ENCODE data around the gene FOXI1. TPM values are rescaled to one million over a fixed set of nuclear protein-coding genes. Genes with fewer than 3 reads are reported as not detected.

The FOXI1 gene
- total RNA-seq, 1 donor from 2014 or later: not detected

- TF ChIP-seq, protein P1, sequence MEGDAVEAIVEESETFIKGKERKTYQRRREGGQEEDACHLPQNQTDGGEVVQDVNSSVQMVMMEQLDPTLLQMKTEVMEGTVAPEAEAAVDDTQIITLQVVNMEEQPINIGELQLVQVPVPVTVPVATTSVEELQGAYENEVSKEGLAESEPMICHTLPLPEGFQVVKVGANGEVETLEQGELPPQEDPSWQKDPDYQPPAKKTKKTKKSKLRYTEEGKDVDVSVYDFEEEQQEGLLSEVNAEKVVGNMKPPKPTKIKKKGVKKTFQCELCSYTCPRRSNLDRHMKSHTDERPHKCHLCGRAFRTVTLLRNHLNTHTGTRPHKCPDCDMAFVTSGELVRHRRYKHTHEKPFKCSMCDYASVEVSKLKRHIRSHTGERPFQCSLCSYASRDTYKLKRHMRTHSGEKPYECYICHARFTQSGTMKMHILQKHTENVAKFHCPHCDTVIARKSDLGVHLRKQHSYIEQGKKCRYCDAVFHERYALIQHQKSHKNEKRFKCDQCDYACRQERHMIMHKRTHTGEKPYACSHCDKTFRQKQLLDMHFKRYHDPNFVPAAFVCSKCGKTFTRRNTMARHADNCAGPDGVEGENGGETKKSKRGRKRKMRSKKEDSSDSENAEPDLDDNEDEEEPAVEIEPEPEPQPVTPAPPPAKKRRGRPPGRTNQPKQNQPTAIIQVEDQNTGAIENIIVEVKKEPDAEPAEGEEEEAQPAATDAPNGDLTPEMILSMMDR (conservative IDR thresholded peaks at IDR 0.05): no peak
- no peaks in the 10 kb centered on the region for H3K36me3 Mint-ChIP-seq
- DNase-seq (ENCODE audit: extremely low spot score, unreplicated experiment): no peak
- no peaks in the 10 kb centered on the region for H3K4me1 Mint-ChIP-seq (ENCODE audit: unreplicated experiment)
- H3K27ac Mint-ChIP-seq: no peak overlapping the region
- H3K9me3 Mint-ChIP-seq: no peaks in the 10 kb centered on the region
- peaks cover 41% of the 10 kb centered on the region for H3K27me3 Mint-ChIP-seq
- no peak overlapping the region for H3K4me3 Mint-ChIP-seq
These were observed 29.5 kb upstream of the FOXI1 start for GRCh38 chr5:170076211-170076610.

DNA sequence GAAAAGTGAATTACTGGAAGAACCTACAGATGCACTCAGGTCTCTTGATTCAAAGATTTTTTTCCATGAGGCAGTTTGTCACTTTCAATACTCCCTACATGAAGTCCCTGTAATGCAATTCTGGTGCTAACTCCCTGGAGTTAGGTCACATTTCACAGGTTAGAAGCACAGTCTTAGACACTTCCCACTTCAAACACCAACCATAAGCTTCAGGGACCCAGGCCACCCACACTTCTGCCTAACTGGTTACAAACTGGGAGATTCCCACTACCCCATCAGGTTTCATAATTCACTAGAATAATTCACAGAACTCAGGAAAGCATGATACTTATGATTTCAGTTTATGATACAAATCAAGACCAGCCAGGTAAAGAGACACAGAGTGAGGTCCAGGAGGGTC lies 29.0 kb upstream of the FOXI1 start:
- DNase-seq (ENCODE audit: extremely low spot score, unreplicated experiment): no peak
- Mint-ChIP-seq H3K9me3 (no peaks in the 10 kb centered on the region), H3K36me3 (no peaks in the 10 kb centered on the region), H3K27me3 (peaks cover 41% of the 10 kb centered on the region), H3K27ac (no peak overlapping the region), H3K4me1 (ENCODE audit: unreplicated experiment) (no peaks in the 10 kb centered on the region), H3K4me3 (no peak overlapping the region)
- TF ChIP-seq, protein P1 (conservative IDR thresholded peaks at IDR 0.05): no peak

DNA sequence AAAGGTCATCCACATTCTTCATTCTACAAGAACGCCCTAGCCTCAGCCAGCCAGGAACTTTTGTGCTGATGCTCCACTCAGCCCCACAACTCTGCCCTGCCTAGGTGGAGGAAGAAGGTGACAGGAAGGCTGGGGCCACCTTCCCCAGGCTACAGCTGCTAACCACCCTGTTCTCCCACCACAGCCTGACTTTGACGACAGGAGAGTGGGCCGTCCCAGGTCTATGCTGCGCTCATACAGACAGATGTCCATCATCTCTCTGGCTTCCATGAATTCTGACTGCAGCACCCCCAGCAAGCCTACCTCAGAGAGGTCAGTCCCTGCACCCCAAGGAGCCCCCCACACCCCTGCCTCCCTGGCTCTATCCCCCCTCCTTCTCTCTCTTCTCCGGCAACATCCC lies 28.2 kb upstream of the FOXI1 start:
- Mint-ChIP-seq H3K27me3 (peaks cover 40% of the 10 kb centered on the region), H3K4me3 (no peak overlapping the region), H3K36me3 (no peaks in the 10 kb centered on the region), H3K9me3 (no peaks in the 10 kb centered on the region), H3K27ac (no peak overlapping the region), H3K4me1 (ENCODE audit: unreplicated experiment) (no peaks in the 10 kb centered on the region)
- DNase-seq (ENCODE audit: extremely low spot score, unreplicated experiment): no peak
- TF ChIP-seq, protein P1 (conservative IDR thresholded peaks at IDR 0.05): no peak

GRCh38 chr5:170078458-170078857 lies 27.2 kb upstream of the FOXI1 start:
- no peaks in the 10 kb centered on the region for H3K36me3 Mint-ChIP-seq
- DNase-seq (ENCODE audit: extremely low spot score, unreplicated experiment): no peak
- H3K27me3 Mint-ChIP-seq: peaks cover 35% of the 10 kb centered on the region
- H3K9me3 Mint-ChIP-seq: no peaks in the 10 kb centered on the region
- H3K4me3 Mint-ChIP-seq: no peak overlapping the region
- no peaks in the 10 kb centered on the region for H3K4me1 Mint-ChIP-seq (ENCODE audit: unreplicated experiment)
- TF ChIP-seq, protein P1 (conservative IDR thresholded peaks at IDR 0.05): no peak
- no peak overlapping the region for H3K27ac Mint-ChIP-seq

DNA sequence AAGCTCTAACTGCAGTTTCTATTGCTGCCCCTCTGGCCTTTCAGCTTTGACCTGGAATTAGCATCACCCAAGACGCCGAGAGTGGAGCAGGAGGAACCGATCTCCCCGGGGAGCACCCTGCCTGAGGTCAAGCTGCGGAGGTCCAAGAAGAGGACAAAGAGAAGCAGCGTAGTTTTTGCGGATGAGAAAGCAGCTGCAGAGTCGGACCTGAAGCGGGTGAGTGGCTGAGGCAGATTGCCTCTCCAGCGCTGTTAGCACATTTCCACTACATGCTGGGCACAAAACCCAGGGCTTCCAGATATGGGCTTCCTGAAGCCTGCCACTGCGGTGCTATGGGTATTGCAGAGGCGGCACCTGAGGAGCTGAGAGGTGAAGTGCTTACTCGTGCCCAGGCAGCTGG lies 26.8 kb upstream of the FOXI1 start:
- H3K9me3 Mint-ChIP-seq: no peaks in the 10 kb centered on the region
- H3K27me3 Mint-ChIP-seq: peaks cover 38% of the 10 kb centered on the region
- TF ChIP-seq, protein P1 (conservative IDR thresholded peaks at IDR 0.05): no peak
- H3K4me1 Mint-ChIP-seq (ENCODE audit: unreplicated experiment): no peaks in the 10 kb centered on the region
- DNase-seq (ENCODE audit: extremely low spot score, unreplicated experiment): no peak
- no peak overlapping the region for H3K27ac Mint-ChIP-seq
- H3K36me3 Mint-ChIP-seq: no peaks in the 10 kb centered on the region
- no peak overlapping the region for H3K4me3 Mint-ChIP-seq

DNA sequence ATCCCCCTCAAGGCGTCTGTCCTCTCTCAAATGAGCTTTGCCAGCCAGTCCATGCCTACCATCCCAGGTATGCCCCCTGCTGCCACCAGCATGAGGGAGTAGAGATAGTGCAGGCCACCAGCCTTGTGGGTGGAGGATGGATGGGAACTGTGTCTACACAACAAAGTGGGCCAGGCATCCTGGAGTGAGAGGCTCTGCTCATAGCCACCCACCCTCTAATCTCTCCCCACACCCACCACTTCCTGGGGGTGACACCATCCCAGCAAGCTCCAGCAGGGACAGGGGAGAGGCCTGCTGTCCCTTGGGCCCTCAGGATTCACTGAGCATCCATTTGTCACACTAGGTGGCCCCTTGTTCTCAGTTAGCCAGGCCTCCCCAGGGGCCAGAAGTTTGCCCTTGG lies 25.5 kb upstream of the FOXI1 start:
- no peaks in the 10 kb centered on the region for H3K36me3 Mint-ChIP-seq
- no peak for DNase-seq (ENCODE audit: extremely low spot score, unreplicated experiment)
- H3K27ac Mint-ChIP-seq: no peak overlapping the region
- H3K4me1 Mint-ChIP-seq (ENCODE audit: unreplicated experiment): no peaks in the 10 kb centered on the region
- TF ChIP-seq, protein P1 (conservative IDR thresholded peaks at IDR 0.05): no peak
- H3K4me3 Mint-ChIP-seq: no peak overlapping the region
- H3K9me3 Mint-ChIP-seq: no peaks in the 10 kb centered on the region
- peaks cover 36% of the 10 kb centered on the region for H3K27me3 Mint-ChIP-seq

Data from type B pancreatic cell (in vitro differentiated cells).